Fibroblast of lung (primary cell): ENCODE data around the gene HEPACAM.

ENCODE experiments used
- EZH2 ChIP-seq: IDR thresholded peaks from 2 replicates; pipeline ENCODE4 v1.5.1; 2012; ENCODE audit warnings: low read length, control low read depth, mild to moderate bottlenecking; ENCODE audit errors: missing control alignments
- TF ChIP-seq, protein P1 (sequence below), 2 donors: IDR thresholded peaks in 1 of 2; conservative IDR thresholded peaks in 1 of 2; 1 replicate in 1 of 2; 2 replicates in 1 of 2; pipeline ENCODE4 v1.5.1; 2011 to 2012; ENCODE audit warnings: low read length in 2 of 2, control low read depth in 1 of 2, inconsistent platforms in 1 of 2, low read depth in 1 of 2, mild to moderate bottlenecking in 1 of 2

DNA sequence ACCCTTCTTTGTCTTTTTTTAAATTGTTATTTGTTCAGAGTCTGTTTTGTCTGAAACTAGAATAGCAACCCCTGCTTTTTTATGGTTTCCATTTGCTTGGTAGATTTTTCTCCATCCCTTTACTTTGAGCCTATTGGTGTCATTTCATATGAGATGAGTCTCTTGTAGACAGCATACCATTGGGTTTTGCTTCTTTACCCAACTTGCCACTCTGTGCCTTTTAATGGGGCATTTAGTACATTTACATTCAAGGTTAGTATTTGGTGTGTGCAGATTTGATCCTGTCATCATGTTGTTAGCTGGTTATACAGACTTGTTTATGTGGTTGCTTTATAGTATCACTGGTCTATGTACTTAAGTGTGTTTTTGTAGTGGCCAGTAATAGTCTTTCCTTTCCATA lies 46.2 kb upstream of the HEPACAM start:
- TF ChIP-seq, protein P1, sequence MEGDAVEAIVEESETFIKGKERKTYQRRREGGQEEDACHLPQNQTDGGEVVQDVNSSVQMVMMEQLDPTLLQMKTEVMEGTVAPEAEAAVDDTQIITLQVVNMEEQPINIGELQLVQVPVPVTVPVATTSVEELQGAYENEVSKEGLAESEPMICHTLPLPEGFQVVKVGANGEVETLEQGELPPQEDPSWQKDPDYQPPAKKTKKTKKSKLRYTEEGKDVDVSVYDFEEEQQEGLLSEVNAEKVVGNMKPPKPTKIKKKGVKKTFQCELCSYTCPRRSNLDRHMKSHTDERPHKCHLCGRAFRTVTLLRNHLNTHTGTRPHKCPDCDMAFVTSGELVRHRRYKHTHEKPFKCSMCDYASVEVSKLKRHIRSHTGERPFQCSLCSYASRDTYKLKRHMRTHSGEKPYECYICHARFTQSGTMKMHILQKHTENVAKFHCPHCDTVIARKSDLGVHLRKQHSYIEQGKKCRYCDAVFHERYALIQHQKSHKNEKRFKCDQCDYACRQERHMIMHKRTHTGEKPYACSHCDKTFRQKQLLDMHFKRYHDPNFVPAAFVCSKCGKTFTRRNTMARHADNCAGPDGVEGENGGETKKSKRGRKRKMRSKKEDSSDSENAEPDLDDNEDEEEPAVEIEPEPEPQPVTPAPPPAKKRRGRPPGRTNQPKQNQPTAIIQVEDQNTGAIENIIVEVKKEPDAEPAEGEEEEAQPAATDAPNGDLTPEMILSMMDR (conservative IDR thresholded peaks at IDR 0.05 in 1 of 2, IDR thresholded peaks at IDR 0.05 in 1 of 2; ENCODE audit: low read depth in 1 of 2, low read length in 2 of 2), result no peak
- no peak for TF ChIP-seq EZH2
